ENCODE results near the gene SPON2. TPM values are rescaled to one million over a fixed set of nuclear protein-coding genes. Genes with fewer than 3 reads are reported as not detected.

SPON2 gene
- total RNA-seq, 1 experiment from 2014 or later = 6.6 TPM

DNA sequence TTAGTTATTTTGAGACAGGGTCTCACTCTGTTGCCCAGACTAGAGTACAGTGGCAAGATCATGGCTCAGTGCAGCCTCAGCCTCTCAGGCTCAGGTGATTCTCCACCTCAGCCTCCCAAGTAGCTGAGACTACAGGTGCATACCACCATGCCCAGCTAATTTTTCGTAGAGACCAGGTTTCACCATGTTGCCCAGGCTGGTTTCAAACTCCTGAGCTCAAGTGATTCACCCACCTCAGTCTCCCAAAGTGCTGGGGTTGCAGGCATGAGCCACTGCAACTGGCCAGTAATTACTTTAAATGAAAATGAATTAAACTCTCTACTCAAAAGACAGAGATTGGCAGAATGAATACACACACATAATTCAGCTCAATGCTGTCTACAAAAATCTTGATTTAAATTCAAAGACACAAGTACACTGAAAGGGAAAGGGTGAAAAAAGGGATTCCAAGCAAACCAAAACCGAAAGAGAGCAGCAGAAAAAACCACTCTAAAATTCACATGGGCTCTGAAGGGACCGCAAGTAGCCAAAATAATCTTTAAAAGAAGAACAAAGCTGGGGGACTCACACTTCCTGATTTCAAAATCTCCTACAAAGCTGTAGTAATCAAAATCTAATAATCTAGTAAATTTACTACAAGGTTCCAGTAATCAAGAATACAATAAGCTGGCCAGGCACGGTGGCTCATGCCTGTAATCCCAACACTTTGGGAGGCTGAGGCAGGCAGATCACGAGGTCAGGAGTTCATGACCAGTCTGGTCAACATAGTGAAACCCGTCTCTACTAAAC lies 11.8 kb upstream of the SPON2 start:
- DNase-seq (ENCODE audit: low spot score) (no peak), ATAC-seq (no peak)
- Mint-ChIP-seq H3K27ac (no peak overlapping the region), H3K4me1 (no peaks in the 10 kb centered on the region), H3K27me3 (ENCODE audit: low read depth) (peaks cover 48% of the 10 kb centered on the region), H3K9me3 (peaks cover 26% of the 10 kb centered on the region), H3K4me3 (no peak overlapping the region), H3K36me3 (no peaks in the 10 kb centered on the region; the same call in 1 of the 2 replicates)
- CTCF ChIA-PET = no interaction called here
- POLR2A ChIA-PET = no interaction called here
- TF ChIP-seq ZBTB21 (CRISPR knock-in tag; IDR thresholded peaks at IDR 0.05; ENCODE audit: borderline replicate concordance) (no peak), JUN (CRISPR knock-in tag; IDR thresholded peaks at IDR 0.05) (no peak), ZSCAN18 (CRISPR knock-in tag; IDR thresholded peaks at IDR 0.05) (no peak), FOXJ3 (CRISPR knock-in tag; IDR thresholded peaks at IDR 0.05; ENCODE audit: borderline replicate concordance) (no peak), GABPB1 (CRISPR knock-in tag; IDR thresholded peaks at IDR 0.05) (no peak), IRF2 (CRISPR knock-in tag; IDR thresholded peaks at IDR 0.05; ENCODE audit: borderline replicate concordance, low read depth) (no peak), ZNF396 (CRISPR knock-in tag; IDR thresholded peaks at IDR 0.05; ENCODE audit: borderline replicate concordance) (no peak), ZNF671 (CRISPR knock-in tag; IDR thresholded peaks at IDR 0.05) (no peak), NFATC4 (CRISPR knock-in tag; IDR thresholded peaks at IDR 0.05) (no peak), TEAD4 (CRISPR knock-in tag; IDR thresholded peaks at IDR 0.05) (no peak), RORB (CRISPR knock-in tag; IDR thresholded peaks at IDR 0.05) (no peak), ZNF532 (CRISPR knock-in tag; IDR thresholded peaks at IDR 0.05; ENCODE audit: borderline replicate concordance) (no peak), ATF3 (CRISPR knock-in tag; conservative IDR thresholded peaks at IDR 0.05) (no peak), JAZF1 (CRISPR knock-in tag; IDR thresholded peaks at IDR 0.05) (no peak), MLX (CRISPR knock-in tag; IDR thresholded peaks at IDR 0.05) (no peak)
- TF ChIP-seq, protein P1, sequence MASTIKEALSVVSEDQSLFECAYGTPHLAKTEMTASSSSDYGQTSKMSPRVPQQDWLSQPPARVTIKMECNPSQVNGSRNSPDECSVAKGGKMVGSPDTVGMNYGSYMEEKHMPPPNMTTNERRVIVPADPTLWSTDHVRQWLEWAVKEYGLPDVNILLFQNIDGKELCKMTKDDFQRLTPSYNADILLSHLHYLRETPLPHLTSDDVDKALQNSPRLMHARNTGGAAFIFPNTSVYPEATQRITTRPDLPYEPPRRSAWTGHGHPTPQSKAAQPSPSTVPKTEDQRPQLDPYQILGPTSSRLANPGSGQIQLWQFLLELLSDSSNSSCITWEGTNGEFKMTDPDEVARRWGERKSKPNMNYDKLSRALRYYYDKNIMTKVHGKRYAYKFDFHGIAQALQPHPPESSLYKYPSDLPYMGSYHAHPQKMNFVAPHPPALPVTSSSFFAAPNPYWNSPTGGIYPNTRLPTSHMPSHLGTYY (CRISPR knock-in tag; IDR thresholded peaks at IDR 0.05) = no peak
- TF ChIP-seq, protein P2, sequence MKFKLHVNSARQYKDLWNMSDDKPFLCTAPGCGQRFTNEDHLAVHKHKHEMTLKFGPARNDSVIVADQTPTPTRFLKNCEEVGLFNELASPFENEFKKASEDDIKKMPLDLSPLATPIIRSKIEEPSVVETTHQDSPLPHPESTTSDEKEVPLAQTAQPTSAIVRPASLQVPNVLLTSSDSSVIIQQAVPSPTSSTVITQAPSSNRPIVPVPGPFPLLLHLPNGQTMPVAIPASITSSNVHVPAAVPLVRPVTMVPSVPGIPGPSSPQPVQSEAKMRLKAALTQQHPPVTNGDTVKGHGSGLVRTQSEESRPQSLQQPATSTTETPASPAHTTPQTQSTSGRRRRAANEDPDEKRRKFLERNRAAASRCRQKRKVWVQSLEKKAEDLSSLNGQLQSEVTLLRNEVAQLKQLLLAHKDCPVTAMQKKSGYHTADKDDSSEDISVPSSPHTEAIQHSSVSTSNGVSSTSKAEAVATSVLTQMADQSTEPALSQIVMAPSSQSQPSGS (CRISPR knock-in tag; IDR thresholded peaks at IDR 0.05; ENCODE audit: borderline replicate concordance, low read depth) = no peak
